ENCODE measurements around the gene DOK4. TPM values are rescaled to one million over a fixed set of nuclear protein-coding genes. Genes with fewer than 3 reads are reported as not detected.

The DOK4 gene
- total RNA-seq, 1 experiment from 2014 or later: 14.4 TPM

GRCh38 chr16:57510016-57510871 lies 24.0 kb upstream of the DOK4 start:
- RAD21 ChIA-PET (ENCODE audit: low non-redundant PET in 1 of 2, low total read pairs in 2 of 2, uncharacterized antibody in 2 of 2, unreplicated experiment in 2 of 2): no interaction called here
- Histone ChIP-seq H3K79me2 (ENCODE audit: insufficient read depth, low read length) (no peaks in the 10 kb centered on the region), H3K27ac (ENCODE audit: low read depth, low read length) (no peak overlapping the region), H3K4me1 (ENCODE audit: control insufficient read depth in 1 of 2, insufficient read depth in 2 of 2, low read length in 2 of 2) (no peaks in the 10 kb centered on the region), H3K27me3 (ENCODE audit: insufficient read depth, low read length) (no peaks in the 10 kb centered on the region), H3K9me3 (ENCODE audit: control insufficient read depth in 1 of 2, insufficient read depth in 1 of 2, low read depth in 1 of 2, low read length in 2 of 2) (no peaks in the 10 kb centered on the region), H3K9me2 (ENCODE audit: insufficient read depth) (no peaks in the 10 kb centered on the region), H3K9ac (ENCODE audit: low read length) (no peak overlapping the region), H3K36me3 (ENCODE audit: control insufficient read depth in 1 of 2, insufficient read depth in 2 of 2, low read length in 2 of 2) (no peaks in the 10 kb centered on the region), H3K4me2 (ENCODE audit: low read length) (no peak overlapping the region), H3K4me3 (replicated peaks in 1 of 2; ENCODE audit: low read depth in 1 of 2, low read length in 2 of 2) (no peak overlapping the region), H2AFZ (ENCODE audit: low read depth, low read length, poor library complexity, severe bottlenecking) (no peak overlapping the region), H4K20me1 (ENCODE audit: insufficient read depth) (no peaks in the 10 kb centered on the region)
- POLR2A ChIA-PET: no interaction called here
- no peak for TF ChIP-seq SIN3A (IDR thresholded peaks at IDR 0.05; ENCODE audit: low read depth)
- no peak for TF ChIP-seq MAX (IDR thresholded peaks at IDR 0.05)
- TF ChIP-seq FOSL1 (IDR thresholded peaks at IDR 0.05; ENCODE audit: low read depth): no peak
- intact Hi-C loops (cut with micrococcal nuclease): no loop called here
- no TSS peak for BruUV-seq (replicated peaks)
- CTCF ChIA-PET: interaction anchor here (1.0 kb wide), 1 partner anchor 10 kb away, joined by 4 read pairs; no protein-coding TSS in a partner anchor
- no peak for DNase-seq (ENCODE audit: low read depth, low spot score)
- no peak for ATAC-seq

DNA sequence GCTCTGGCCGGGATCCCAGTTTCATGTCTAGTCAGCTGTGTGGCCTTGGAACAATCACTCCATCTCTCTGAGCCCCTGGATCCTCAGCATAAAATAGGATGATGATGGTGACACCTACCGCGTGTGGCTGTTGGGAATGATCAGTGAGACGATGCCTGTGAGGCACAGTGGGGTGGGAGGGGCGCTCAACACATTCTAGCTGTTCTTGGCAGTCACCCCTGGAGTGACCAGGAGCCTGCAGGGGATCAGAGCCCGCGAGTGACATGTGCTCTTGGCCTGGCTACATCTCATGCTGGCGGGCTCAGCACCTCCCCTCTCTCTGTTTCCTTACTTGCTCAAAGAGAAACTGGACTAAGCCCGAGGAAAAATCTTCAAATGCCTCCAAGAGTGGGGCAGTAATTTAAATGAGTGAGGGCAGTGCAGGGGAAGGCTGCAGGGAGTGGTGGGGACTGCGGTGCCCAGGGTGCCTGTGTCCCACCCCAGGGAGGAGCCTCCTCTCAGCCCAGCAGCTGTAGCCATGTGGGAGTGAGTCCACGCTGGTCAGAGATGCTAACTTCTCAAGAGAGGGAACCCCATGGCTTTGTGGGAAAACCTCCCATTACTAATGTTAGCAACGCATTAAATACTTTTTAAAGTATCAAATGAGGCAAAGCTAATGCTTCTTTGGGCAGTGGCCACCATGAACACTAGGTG lies 23.1 kb upstream of the DOK4 start:
- Histone ChIP-seq H3K4me1 (ENCODE audit: control insufficient read depth in 1 of 2, insufficient read depth in 2 of 2, low read length in 2 of 2) (no peaks in the 10 kb centered on the region), H3K9me2 (ENCODE audit: insufficient read depth) (no peaks in the 10 kb centered on the region), H3K9ac (ENCODE audit: low read length) (no peak overlapping the region), H4K20me1 (ENCODE audit: insufficient read depth) (no peaks in the 10 kb centered on the region), H3K36me3 (ENCODE audit: control insufficient read depth in 1 of 2, insufficient read depth in 2 of 2, low read length in 2 of 2) (no peaks in the 10 kb centered on the region), H3K79me2 (ENCODE audit: insufficient read depth, low read length) (no peaks in the 10 kb centered on the region), H3K4me2 (ENCODE audit: low read length) (no peak overlapping the region), H2AFZ (ENCODE audit: low read depth, low read length, poor library complexity, severe bottlenecking) (no peak overlapping the region), H3K27ac (ENCODE audit: low read depth, low read length) (no peak overlapping the region), H3K27me3 (ENCODE audit: insufficient read depth, low read length) (no peaks in the 10 kb centered on the region), H3K9me3 (ENCODE audit: control insufficient read depth in 1 of 2, insufficient read depth in 1 of 2, low read depth in 1 of 2, low read length in 2 of 2) (no peaks in the 10 kb centered on the region), H3K4me3 (replicated peaks in 1 of 2; ENCODE audit: low read depth in 1 of 2, low read length in 2 of 2) (no peak overlapping the region)
- intact Hi-C loops (cut with micrococcal nuclease): no loop called here
- ChIA-PET CTCF (interaction anchor here (1.0 kb wide), 1 partner anchor 11 kb away, joined by 4 read pairs; no protein-coding TSS in a partner anchor), POLR2A (no interaction called here), RAD21 (ENCODE audit: low non-redundant PET in 1 of 2, low total read pairs in 2 of 2, uncharacterized antibody in 2 of 2, unreplicated experiment in 2 of 2) (no interaction called here)
- DNase-seq (ENCODE audit: low read depth, low spot score) (no peak), ATAC-seq (peak; percentile 33; the same call in 1 of the 2 replicates)
- no peak for TF ChIP-seq MAX (IDR thresholded peaks at IDR 0.05)
- no TSS peak for BruUV-seq (replicated peaks)
